ENCODE measurements around the gene VAMP4. TPM values are rescaled to one million over a fixed set of nuclear protein-coding genes. Genes with fewer than 3 reads are reported as not detected.

VAMP4 gene
- total RNA-seq, 1 experiment from 2014 or later = 6.3 TPM

DNA sequence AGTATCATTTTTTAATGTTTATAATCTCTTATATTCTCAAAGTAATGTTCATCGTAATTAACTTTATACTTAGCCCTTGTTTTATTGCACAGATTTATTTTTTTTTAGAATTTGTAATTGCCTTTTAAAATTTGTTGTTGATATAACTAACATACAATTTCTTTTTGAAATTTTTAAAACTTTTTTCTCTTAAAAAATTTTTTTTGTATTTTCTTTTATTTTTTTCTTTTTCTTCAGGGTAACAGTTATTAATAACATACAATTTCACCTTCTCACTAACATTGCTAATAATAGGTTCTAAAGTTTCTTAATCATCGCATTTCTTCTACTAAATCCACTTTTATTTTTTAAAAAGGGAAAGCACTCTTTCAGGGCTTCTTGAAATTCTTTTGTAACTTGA is 11.3 kb upstream of the VAMP4 start:
- POLR2A ChIA-PET = no interaction called here

More for the DNA sequence above, 11.3 kb upstream of the VAMP4 start:
- no peaks in the 10 kb centered on the region for H3K27me3 ChIP-seq (ENCODE audit: insufficient read depth, low read length)
- H3K36me3 ChIP-seq (ENCODE audit: control insufficient read depth in 1 of 2, insufficient read depth in 2 of 2, low read length in 2 of 2) = no peaks in the 10 kb centered on the region
- H3K9me3 ChIP-seq (ENCODE audit: control insufficient read depth in 1 of 2, insufficient read depth in 1 of 2, low read depth in 1 of 2, low read length in 2 of 2) = 0 out of 4 replicates have a peak, but pooled peaks cover 0 to 3% of the 10 kb centered on the region in 2 experiments
- H4K20me1 ChIP-seq (ENCODE audit: insufficient read depth) = no peaks in the 10 kb centered on the region
- no peak for DNase-seq (ENCODE audit: low read depth, low spot score)
- ATAC-seq = no peak
- TF ChIP-seq, protein P1, sequence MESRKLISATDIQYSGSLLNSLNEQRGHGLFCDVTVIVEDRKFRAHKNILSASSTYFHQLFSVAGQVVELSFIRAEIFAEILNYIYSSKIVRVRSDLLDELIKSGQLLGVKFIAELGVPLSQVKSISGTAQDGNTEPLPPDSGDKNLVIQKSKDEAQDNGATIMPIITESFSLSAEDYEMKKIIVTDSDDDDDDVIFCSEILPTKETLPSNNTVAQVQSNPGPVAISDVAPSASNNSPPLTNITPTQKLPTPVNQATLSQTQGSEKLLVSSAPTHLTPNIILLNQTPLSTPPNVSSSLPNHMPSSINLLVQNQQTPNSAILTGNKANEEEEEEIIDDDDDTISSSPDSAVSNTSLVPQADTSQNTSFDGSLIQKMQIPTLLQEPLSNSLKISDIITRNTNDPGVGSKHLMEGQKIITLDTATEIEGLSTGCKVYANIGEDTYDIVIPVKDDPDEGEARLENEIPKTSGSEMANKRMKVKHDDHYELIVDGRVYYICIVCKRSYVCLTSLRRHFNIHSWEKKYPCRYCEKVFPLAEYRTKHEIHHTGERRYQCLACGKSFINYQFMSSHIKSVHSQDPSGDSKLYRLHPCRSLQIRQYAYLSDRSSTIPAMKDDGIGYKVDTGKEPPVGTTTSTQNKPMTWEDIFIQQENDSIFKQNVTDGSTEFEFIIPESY (IDR thresholded peaks at IDR 0.05; ENCODE audit: extremely low read depth, insufficient replicate concordance, low read length) = no peak
- no peak for TF ChIP-seq YY1 (IDR thresholded peaks at IDR 0.05; ENCODE audit: extremely low read depth, insufficient replicate concordance, low read depth, low read length)
- no peak for TF ChIP-seq TCF7L2 (IDR thresholded peaks at IDR 0.05; ENCODE audit: borderline replicate concordance, extremely low read depth, insufficient read depth, insufficient read length)
- no peak for TF ChIP-seq SP1 (IDR thresholded peaks at IDR 0.05; ENCODE audit: low read depth)
- TF ChIP-seq EGR1 (IDR thresholded peaks at IDR 0.05; ENCODE audit: low read depth) = no peak
- TF ChIP-seq, protein P2, sequence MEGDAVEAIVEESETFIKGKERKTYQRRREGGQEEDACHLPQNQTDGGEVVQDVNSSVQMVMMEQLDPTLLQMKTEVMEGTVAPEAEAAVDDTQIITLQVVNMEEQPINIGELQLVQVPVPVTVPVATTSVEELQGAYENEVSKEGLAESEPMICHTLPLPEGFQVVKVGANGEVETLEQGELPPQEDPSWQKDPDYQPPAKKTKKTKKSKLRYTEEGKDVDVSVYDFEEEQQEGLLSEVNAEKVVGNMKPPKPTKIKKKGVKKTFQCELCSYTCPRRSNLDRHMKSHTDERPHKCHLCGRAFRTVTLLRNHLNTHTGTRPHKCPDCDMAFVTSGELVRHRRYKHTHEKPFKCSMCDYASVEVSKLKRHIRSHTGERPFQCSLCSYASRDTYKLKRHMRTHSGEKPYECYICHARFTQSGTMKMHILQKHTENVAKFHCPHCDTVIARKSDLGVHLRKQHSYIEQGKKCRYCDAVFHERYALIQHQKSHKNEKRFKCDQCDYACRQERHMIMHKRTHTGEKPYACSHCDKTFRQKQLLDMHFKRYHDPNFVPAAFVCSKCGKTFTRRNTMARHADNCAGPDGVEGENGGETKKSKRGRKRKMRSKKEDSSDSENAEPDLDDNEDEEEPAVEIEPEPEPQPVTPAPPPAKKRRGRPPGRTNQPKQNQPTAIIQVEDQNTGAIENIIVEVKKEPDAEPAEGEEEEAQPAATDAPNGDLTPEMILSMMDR (IDR thresholded peaks at IDR 0.05 in 2 of 3, conservative IDR thresholded peaks at IDR 0.05 in 1 of 3; ENCODE audit: borderline replicate concordance in 1 of 3, insufficient read depth in 1 of 3, low read depth in 2 of 3, low read length in 2 of 3) = no peak
- no peak for TF ChIP-seq SIN3A (IDR thresholded peaks at IDR 0.05; ENCODE audit: low read depth)
- TF ChIP-seq POLR2AphosphoS5 (IDR thresholded peaks at IDR 0.05; ENCODE audit: low read depth, low read length) = no peak
- TF ChIP-seq ELF1 (IDR thresholded peaks at IDR 0.05; ENCODE audit: borderline replicate concordance, low read depth) = no peak
- TF ChIP-seq FOSL1 (IDR thresholded peaks at IDR 0.05; ENCODE audit: low read depth) = no peak
- no peak for TF ChIP-seq JUND (IDR thresholded peaks at IDR 0.05)
- no peak for TF ChIP-seq RAD21 (IDR thresholded peaks at IDR 0.05; ENCODE audit: low read depth)
- H3K4me1 ChIP-seq (ENCODE audit: control insufficient read depth in 1 of 2, insufficient read depth in 2 of 2, low read length in 2 of 2) = no peaks in the 10 kb centered on the region
- RAD21 ChIA-PET (ENCODE audit: low non-redundant PET in 1 of 2, low total read pairs in 2 of 2, uncharacterized antibody in 2 of 2, unreplicated experiment in 2 of 2) = no interaction called here
- no peaks in the 10 kb centered on the region for H3K79me2 ChIP-seq (ENCODE audit: insufficient read depth, low read length)
- CTCF ChIA-PET = no interaction called here
- no peak overlapping the region for H3K4me2 ChIP-seq (ENCODE audit: low read length)
- no peak overlapping the region for H2AFZ ChIP-seq (ENCODE audit: low read depth, low read length, poor library complexity, severe bottlenecking)
- no peak overlapping the region for H3K9ac ChIP-seq (ENCODE audit: low read length)
- no peak overlapping the region for H3K27ac ChIP-seq (ENCODE audit: low read depth, low read length)
- intact Hi-C loops (cut with micrococcal nuclease) = no loop called here
- no TSS peak for BruUV-seq (replicated peaks)
- H3K4me3 ChIP-seq (replicated peaks in 1 of 2; ENCODE audit: low read depth in 1 of 2, low read length in 2 of 2) = no peak overlapping the region
- H3K9me2 ChIP-seq (ENCODE audit: insufficient read depth) = no peaks in the 10 kb centered on the region

Data from HCT116 (cell line).